ENCODE data around the gene ZCCHC2.

The ZCCHC2 gene

DNA sequence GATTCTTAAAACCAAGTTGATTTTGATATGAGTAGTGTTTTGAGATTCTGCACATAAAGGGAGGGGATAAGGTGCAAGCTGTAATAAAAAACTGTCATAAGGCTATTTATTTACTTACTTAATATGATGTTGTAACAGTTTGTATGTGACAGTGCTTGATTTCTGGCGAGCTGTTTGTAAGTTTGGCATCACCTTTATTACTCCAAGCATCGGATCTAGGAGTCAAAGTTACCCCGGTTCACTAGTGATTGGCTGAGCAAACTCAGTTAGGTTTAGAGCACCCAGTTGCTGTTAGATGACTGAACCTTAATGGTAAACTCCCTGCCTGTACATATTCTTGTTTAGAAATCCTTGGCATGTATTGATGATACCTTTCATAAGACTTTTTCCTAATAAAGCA is 16.1 kb downstream of the ZCCHC2 start:
- DNase-seq (ENCODE audit: low spot score): no peak

DNA sequence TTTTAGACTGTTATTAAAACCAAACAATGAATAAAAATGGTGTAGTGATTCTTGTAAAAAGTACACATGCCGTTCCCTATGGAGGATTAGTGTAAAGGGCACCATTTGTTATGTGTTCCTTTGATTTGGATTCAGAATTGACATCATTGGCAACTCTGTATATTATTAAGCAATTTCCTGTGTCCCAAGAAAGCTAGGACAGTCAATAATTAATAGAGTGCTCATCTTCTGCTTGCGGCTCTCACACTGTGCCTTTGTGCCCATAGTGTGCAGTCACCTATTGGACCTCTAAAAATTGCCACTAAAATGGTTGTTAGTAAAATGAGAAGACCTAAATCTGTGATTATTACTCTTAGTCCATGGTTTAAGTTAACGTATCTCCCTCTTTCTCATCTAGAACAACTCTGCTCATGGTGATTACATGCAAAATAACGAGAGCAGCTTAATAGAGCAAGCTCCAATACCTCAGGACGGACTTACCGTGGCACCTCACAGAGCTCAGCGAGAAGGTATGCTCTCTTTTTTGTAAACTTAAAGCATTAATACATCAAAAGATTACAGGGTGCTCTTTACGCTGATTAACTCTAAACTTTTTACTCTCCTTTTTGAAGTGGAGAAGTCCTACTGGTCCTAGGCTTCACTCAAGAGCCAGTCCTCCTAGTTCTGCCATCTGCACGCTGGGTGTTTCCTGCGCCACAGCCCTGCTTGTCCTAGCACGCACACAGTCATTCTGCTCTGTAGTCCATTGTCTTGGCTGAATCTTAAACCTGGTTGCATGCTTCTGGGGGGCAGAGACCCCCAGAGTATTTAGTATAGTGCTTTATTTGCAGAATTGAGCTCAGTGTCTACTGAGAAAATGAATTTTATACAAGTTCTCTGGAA is 16.7 kb downstream of the ZCCHC2 start:
- no peak for DNase-seq (ENCODE audit: low spot score)

DNA sequence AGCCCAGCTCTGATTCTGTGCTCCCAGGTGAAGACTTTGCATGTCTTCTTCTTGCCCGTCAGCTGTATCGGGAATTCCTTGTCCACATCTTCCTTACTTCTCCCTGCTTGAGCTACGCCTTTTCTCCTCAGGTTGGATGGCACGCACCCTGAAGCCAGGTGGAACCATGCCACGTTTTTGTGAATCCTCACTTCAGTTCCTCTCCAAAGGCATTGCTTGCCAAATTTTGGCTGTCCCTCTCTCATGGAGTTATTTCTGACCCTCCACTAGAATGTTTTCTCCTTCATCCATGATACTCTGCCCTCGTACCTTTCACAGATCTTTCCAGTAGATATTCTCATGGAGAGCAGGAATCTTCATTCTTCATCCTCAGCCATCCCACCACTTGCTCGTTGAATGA is 20.2 kb downstream of the ZCCHC2 start:
- no peak for DNase-seq (ENCODE audit: low spot score)

DNA sequence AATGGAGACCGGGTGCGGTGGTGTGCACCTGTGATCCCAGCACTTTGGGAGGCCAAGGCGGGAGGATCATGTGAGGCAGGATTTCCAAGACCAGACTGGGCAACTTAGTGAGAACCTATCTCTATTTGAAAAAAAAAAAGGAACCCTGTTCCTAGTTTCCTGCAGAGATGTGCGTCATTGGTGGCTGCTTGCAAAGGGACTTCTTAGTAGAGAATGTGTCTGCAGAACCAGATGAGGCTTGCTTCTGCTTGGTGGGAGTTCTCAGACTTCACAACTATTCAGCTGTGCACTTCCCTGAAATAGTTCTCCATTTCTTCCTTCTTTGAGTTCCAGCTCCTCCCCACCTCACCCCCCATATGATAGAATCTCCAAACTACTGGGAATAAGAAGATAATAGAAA is 22.3 kb downstream of the ZCCHC2 start:
- no peak for DNase-seq (ENCODE audit: low spot score)

DNA sequence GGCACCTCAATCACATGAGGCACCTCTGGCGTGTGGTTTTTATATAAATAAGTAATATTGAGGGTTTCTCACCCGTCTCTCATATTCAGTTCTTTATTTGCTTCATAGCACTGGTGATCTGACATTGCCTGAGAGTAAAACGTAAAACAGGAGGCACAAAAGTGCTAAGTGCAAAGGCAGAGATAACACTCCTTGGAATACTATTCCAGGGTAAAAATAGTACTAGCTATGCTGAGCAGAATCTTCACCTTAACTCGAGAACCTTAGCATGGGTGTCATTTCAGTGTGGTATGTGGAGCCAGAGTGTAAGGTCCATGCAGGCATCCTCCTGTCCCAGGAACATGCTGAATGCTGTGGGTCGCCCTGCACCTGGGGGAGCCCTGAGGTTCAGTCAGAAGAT is 26.9 kb downstream of the ZCCHC2 start:
- DNase-seq (ENCODE audit: low spot score): no peak

DNA sequence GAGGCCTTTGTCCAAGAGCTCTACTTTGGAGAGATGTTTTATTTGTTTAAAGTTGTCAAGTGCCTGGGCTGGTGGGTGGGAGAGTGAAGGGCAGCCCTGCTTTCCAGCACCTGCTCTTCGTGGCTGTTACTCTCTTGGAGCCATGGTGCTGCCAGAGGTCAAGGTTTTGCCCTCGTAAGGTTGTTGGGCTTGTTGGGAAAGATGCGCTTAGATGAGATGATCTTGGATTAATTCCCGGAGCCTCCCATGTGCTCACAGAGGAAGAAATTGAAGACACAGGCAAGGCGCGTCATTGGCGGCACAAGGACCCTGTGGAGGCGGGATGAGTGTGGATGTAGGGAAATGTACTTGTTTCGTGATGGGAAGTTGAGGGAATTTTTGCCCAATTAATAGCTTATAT is 27.9 kb downstream of the ZCCHC2 start:
- no peak for DNase-seq (ENCODE audit: low spot score)

DNA sequence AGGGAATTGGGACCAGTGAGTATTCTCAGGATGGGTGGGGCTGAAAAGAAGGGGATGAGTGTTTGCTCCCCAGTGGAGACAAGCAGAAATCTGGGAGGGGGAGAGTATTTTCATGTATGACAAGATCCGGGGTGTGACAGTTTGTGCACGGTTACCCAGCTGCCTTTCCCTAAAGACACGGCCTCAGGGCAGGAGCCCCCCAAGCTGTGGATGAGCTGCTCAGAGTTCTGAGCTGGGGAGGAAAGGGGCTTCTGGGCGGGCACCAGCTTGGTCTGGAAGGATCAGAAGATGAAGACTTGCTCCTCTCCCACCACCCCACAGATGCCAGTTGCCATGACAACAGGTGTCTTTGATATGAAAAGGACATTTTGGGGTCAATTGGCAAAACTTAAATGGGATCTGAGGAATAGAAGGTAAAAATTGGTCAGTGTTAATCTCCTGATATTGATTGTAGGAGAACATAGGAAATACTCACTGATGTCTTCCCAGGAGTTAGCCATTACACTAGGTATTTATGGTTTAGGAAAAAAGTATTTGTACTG is 29.2 kb downstream of the ZCCHC2 start:
- DNase-seq (ENCODE audit: low spot score): no peak

DNA sequence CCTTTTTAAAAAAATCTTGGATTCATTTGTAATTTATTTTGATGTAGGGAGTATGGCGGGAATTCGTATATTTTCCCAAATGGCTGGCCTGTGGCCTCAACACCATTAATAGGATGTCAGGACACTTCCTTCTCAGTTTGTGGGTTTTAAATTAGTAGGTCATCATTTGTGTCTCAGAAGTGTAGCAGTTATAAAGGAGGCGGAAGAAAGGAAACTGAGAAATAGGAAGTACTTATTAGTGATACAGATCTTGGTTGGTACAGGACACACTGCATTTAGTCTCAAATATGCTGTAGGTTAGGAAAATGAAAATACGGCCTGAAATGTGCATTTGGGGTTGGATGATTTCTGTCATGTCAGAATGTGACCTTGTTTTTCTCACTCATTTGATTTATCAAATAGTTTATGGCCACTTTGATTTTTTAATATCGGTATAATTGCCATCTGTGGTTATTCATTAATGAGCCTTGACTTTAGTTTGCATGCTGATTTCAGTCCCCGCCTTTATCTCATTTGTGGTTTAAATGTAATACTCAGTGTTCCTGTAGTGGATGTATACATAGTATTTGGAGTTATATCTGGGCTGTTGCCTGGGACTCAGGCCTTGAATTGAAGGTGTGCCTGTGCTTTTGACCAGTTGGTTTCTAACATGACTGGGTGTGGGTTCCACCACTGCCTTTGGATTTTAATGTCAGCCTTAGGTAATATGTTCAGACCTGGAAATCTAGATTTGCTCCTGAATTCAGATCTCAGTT is 31.4 kb downstream of the ZCCHC2 start:
- DNase-seq (ENCODE audit: low spot score): no peak

DNA sequence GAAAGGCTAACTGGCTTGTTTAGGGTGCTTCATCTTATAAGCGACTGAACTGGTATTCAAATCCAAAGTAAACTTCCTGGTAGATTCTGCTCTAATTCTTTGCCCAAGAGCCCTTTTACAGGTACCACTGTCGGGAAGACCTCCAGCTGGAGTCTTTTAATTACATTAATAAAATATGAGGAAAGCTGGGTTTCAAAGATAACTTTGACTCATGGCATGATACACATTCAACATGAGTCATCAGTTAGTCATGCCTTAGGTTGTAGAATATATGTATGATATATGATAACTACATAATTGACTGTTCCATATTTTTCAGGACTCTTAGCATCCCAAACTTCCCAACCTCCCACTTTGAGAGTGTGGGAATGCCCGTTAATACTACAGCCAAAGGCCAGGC is 32.3 kb downstream of the ZCCHC2 start:
- DNase-seq (ENCODE audit: low spot score): no peak

DNA sequence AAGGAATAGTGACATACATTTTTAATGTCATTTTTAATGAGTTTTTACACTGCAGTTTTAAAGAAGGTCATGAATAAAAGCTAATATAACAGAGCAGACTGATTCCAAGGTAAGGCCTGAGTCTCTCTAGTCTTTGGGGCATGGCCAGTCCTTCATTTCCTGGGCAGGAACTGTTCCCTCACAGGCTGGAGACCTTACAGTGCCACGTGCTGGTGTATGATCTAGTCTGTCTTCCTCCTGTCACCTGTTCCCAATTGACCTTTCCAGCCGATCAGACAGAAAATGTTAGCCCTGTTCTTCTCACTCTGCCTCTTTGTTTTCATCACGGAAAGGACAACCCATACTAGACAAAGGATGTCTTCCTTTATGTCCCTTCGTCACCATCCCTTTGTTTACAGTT is 33.6 kb downstream of the ZCCHC2 start:
- no peak for DNase-seq (ENCODE audit: low spot score)

DNA sequence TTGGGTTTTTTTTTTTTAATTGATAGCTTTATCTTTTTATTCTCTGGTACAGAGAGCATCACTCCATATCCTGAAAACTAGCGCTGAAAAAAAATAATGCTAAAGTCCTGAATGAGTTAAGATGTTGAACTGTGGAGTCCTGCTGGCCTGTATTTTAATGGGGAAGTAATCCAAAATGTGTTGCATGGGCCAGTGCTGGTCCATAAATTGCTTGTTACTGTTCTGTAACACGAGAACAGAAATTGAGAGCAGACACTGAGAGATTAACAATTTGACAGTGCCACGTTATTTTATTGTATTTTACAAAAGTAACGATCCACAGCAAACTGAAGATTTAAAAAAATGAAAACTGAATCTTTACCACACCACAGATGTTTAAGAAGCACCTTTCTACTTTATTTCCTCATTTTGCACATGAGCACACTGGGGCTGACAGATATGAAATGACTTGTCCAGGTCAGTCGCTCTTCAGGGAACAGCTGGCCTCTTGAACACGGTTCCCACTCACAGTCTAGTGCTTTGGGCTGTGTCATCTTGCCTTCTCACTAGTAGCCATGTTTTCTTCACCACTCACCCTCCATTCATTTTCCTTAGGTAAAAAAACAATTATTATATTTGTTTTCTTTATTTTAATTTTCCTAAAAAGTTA is 35.3 kb downstream of the ZCCHC2 start:
- no peak for DNase-seq (ENCODE audit: low spot score)

DNA sequence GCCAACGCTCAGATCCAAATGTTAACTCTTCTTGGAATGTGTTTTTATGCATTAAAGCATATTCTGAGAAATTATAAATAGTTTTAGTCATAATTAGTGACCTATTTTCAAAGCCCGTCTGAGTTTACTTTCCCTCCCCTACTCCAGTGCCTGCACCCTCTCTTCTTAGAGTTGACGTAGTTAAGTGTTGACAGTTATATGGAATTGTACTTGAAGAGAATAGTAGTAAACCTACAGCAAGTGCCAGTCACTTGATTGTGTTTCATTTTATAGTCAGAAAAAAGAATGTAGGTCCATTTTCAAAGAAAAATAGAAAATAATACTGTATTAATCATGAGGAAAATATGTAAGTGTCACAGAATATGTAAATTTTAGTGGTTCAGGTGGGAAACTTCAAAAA is 41.2 kb downstream of the ZCCHC2 start:
- DNase-seq (ENCODE audit: low spot score): no peak

DNA sequence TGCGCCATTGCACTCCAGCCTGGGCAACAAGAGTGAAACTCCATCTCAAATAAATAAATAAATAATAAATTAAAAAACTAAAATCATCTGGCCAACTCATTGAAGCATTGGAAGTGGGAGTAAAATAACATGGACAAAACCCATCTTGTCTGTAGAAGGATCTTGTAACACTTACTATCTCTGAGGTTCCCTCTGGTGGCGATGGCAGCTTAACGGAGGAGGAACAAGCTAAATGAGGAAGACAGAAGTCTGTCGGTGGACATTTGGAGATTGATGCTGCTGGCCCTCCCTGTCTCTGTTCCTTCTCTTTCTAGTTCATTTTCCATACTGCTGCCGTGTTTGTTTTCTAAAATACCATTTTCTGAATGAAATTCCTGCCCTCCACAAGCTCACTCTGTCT is 43.4 kb downstream of the ZCCHC2 start:
- DNase-seq (ENCODE audit: low spot score): peak; percentile 80

DNA sequence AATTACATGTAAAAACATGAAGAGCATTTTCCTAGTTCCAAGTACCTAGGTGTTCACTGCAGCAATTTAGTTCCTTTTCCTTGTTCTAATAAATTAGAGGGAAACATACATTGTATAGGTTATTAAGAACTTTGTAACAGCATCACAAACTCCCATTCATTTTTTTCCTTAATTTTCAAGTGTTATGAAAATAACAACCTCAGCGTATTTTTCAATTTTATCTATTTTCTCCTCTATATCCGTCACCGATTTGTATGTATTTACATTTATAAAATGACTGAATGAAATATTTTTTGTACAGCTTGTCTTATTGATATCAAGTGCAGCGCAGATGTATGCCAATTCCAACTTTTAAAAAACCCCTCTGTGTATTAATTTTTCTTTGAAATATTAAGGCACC is 44.0 kb downstream of the ZCCHC2 start:
- no peak for DNase-seq (ENCODE audit: low spot score)

DNA sequence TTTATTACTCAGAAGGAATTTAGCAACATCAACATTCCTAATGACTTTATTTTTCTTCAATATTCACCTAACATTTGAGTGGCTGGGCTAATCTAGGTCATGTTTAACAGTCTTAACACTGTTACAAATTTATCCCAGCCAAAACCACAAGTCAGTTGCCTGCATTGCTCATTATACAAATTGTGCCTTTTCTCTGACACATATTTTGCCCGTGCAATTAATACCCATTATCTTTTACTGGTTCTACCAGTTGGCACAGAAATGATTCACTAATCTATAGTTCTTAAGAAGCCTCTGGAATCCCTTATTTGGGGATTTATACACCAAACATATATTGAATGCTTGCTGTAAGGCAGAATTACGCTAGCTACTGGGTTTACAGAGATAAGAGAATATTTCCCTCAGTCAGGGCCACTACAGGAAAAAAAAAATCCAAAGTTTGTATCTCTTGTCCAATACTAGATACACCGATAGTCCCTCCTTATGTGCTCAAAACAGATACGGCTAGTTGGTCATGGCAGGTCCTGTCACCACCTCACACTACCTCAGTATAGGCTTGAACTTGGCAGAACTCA is 46.3 kb downstream of the ZCCHC2 start:
- no peak for DNase-seq (ENCODE audit: low spot score)

DNA sequence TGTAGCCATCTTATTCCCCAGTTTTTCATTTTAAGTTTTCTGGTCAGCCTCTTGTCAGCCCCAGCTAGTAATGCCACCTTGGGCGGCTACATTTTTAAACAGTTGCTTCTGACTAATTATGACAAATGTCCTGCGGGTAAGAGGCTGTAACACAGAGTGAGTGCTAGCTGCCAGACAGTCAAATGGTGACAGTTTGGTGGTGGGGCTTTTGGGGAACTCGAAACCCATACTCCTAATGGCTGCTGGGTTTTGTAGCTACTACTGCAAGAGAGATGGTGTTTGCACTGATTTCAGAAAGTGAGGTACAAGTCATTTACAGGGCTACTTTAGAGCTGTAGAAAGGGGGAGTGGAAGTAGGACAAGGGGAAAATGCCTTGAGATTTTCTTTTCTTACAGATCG is 48.2 kb downstream of the ZCCHC2 start:
- DNase-seq (ENCODE audit: low spot score): no peak

DNA sequence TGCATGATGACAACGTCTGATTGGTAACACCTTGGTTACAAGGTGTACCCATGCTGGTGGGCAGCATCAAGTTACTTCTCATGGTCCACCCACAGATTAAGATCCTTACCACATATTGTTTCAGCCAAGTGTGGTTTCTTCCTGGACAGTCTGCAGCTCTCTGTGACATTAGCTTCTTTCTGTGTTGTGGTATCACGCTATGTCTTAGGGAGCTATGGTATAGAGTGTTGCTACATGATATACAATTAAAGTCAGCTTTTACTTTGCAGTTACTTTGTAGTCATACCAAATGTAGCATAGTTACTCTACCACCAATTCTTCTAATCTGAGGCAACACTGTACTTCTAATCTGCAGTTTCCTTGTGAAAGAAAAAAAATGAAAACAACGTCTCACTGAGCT is 48.8 kb downstream of the ZCCHC2 start:
- DNase-seq (ENCODE audit: low spot score): no peak

DNA sequence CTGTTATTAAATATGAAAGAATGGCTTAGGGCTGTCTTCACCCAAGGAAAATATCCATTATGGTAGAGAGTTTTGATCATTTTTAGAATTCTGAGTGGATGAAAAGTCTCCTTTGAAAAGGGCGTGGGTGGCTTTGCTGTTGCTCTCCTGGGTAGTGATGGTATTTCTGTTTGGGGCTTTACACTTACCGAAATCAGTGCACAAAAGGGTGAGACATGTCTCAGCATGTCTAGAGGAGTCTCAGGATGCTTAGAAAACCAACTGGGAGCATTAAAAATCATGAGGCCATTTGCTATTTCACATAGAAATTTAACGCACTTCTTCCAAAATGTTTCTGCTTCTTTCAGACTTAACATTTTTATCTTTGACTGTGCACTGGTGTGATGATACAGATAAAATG is 49.6 kb downstream of the ZCCHC2 start:
- no peak for DNase-seq (ENCODE audit: low spot score)

DNA sequence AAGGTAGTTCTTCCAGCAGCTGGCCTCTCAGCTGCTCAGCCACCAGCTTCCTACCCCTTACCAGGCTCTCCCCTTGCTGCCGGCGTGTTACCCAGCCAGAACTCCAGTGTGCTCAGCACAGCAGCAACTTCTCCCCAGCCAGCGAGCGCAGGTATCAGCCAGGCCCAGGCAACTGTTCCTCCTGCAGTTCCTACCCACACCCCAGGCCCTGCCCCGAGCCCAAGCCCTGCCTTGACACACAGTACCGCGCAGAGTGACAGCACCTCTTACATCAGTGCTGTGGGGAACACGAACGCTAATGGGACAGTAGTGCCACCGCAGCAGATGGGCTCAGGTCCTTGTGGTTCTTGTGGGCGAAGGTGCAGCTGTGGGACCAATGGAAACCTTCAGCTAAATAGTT is 52.0 kb downstream of the ZCCHC2 start:
- no peak for DNase-seq (ENCODE audit: low spot score)

DNA sequence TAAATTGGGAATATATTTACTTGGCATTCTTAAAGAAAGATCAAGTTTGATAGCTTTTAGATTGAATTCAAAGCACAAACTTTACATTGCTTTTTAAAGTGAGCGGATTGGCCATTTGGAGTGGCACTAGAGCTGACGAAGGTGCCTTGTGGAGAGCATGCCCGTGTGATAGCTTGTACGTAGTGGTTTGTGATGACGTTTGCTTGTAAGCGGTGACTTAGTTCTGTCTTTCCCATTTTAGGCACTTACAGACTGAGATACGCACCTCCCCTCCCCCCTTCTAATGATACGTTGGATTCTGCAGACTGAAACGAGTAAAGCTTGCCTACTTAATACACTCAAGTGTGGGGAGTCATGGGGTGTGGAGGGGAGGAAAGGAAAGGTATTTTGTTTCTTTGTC is 53.4 kb downstream of the ZCCHC2 start:
- no peak for DNase-seq (ENCODE audit: low spot score)

DNA sequence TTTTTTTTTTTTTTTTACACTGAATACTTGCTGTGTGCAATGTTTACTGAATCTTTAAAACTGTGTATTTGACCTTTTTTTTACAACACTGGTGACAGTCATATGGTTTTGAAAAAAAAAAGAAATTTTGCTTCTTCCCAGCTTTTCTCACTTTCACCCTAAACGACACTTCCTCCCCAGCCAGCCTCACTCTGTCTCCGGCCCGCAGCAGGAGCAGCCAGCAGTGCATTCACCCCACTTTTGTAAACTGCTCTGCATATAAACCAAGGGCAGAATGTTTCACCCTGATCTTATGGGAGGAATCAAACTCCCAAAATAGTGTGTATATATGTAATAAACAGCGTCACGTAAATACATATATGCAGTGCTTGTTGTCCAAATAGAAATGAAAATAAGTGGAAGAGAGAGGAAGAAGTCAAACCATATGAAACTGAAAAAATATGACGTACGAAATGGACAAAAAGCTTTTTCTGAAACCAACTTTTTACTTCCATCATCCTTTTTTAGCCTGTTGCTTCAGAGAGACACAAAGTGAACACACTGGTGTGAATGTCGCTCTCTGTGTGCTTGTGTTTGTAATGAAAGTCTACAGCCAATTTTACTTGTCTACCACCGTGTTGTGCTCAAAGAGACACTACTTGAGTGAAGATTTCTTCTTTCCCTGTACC is 54.2 kb downstream of the ZCCHC2 start:
- no peak for DNase-seq (ENCODE audit: low spot score)

DNA sequence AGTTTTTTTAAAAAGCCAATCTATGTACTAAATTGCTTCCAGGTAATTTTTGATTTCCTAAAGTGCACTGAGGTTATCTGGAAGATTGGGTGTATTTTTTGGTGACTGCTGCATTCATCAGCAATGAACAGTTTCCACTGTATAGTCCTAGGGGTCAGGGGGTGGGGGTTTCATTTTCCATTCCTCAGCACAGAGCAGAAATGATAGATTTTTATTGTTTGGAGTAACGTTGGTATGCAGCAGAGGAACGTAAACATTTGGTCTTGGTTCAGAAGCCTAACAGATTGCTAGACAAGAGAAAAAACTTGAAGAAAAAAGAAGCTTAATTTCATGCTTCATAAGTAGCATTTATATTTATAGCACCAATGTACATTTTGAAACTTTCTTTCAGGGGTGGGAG is 54.9 kb downstream of the ZCCHC2 start:
- DNase-seq (ENCODE audit: low spot score): no peak

Measured in globus pallidus (tissue), 1 donor.